22Rv1 (cell line): Measurements from ENCODE around the gene SETD1A.
"Not testable (repeated sequence)": the region's sequence is repeated elsewhere in the genome, so short reads cannot be mapped to it uniquely, and the experiment has no call there.

Source experiments
- H3K27ac ChIP-seq: fragments of 450-650 bp; 2 replicates; pipeline ENCODE4 v1.5.1; 2017
- ZFX ChIP-seq: fragments of 450-650 bp; IDR thresholded peaks from 2 replicates; pipeline ENCODE4 v1.6.1; 2017; ENCODE audit warnings: antibody characterized with exemption, borderline replicate concordance
- TF ChIP-seq, protein P1 (sequence below): fragments of 450-650 bp; IDR thresholded peaks from 2 replicates; pipeline ENCODE4 v1.5.1; 2017; ENCODE audit warnings: mild to moderate bottlenecking

SETD1A gene

DNA sequence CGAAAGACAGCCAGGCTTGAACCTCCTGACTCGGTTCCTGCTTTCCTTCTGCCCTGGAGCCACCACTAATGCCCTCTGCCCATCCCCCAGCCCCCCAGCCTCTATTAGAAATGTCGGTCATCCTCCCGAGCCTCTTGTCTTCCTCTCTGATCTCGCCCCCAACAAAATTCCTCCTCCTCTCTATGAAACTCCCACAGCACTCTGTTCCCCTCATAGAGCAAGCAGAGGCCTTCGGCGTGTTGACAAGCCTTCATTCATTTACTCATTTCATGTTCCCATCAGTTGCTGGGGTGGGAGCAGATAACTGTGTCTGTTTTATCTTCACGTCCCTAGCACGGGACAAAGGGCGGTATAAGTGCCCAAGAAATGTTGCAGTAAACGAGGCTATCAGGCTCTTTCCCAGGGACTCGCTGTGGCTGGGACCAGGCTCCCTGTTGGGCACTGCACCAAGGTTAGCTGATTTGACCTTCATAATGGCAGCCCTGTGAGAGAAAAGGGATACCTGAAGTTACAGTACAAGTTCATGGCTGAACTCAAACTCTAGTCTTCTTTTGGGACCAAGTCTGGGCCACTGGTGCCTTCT is 26.4 kb upstream of the SETD1A start:
- no peak for TF ChIP-seq ZFX
- TF ChIP-seq, protein P1, sequence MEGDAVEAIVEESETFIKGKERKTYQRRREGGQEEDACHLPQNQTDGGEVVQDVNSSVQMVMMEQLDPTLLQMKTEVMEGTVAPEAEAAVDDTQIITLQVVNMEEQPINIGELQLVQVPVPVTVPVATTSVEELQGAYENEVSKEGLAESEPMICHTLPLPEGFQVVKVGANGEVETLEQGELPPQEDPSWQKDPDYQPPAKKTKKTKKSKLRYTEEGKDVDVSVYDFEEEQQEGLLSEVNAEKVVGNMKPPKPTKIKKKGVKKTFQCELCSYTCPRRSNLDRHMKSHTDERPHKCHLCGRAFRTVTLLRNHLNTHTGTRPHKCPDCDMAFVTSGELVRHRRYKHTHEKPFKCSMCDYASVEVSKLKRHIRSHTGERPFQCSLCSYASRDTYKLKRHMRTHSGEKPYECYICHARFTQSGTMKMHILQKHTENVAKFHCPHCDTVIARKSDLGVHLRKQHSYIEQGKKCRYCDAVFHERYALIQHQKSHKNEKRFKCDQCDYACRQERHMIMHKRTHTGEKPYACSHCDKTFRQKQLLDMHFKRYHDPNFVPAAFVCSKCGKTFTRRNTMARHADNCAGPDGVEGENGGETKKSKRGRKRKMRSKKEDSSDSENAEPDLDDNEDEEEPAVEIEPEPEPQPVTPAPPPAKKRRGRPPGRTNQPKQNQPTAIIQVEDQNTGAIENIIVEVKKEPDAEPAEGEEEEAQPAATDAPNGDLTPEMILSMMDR: no peak
- no peak overlapping the region for H3K27ac ChIP-seq

DNA sequence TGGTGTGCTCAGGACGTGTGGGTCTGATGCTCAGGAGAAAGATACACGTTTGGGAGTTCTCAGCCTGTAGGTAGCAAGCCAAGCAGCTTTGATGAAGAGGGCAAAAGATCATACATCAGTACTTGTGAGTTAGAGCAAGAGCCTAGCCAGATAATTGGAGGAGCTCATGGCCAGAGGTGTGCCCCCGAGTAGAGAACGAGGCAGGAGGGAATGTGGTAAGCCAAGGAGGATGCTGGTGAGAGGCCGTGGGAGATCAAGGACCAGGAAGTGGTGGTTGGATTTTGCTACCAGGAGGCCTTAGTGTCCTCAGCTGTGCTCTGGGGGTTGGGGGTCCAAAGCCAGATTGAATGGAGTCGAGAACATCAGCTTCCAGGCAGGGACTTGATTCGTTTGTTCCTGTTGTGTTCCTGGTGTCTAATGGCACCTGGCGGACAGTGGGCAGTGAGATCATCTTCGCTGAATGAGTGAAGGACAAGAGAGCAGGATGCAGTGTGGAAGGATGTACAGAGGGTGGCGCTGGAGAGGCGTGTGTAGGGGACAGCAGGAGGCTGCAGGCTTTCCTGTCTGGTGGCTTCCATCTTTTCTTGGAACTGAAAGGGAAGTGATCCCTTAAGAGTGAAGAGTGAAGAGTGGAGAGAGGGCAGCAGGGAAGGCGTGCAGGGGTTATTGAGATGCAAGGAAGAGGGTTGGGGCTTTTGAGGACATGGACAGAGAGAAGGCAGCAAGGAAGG is 22.6 kb upstream of the SETD1A start:
- no peak overlapping the region for H3K27ac ChIP-seq
- TF ChIP-seq, protein P1: peak; percentile 73
- no peak for TF ChIP-seq ZFX

DNA sequence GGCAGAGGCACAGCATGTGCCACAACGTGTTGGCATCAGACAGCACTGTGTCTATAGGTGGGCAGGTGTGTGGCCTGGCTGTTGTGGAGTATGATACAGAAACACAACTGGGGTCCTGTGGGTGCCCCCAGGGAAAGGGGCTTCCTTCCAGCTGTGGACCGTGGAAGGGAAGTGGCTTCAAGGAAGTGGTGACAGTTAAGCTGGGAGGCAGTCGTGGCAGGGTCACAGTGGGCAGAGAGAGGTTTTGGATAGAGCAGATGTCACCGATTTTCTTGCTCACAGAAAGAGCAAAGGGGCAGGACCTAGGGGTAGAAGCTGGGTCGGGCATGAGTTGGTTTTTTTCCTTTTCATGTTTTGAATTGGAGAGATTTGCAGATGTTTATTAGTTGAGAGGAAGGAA is 19.9 kb upstream of the SETD1A start:
- H3K27ac ChIP-seq: no peak overlapping the region
- no peak for TF ChIP-seq ZFX
- TF ChIP-seq, protein P1: no peak

DNA sequence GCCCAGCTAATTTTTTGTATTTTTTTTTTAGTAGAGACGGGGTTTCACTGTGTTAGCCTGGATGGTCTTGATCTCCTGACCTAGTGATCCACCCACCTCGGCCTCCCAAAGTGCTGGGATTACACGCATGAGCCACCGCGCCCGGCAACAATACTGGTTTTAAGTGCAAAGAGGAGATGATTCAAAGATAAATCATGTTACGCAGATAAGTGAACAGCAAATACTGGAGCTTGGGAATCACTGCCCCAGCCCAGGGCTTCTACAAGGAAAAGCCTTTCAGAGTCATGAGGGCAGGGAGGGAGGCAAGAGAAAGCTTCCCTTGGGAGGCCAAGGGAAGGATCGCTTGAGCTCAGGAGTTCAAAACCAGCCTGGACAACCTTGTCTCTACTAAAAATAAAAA is 18.0 kb upstream of the SETD1A start:
- H3K27ac ChIP-seq: not testable (repeated sequence)

DNA sequence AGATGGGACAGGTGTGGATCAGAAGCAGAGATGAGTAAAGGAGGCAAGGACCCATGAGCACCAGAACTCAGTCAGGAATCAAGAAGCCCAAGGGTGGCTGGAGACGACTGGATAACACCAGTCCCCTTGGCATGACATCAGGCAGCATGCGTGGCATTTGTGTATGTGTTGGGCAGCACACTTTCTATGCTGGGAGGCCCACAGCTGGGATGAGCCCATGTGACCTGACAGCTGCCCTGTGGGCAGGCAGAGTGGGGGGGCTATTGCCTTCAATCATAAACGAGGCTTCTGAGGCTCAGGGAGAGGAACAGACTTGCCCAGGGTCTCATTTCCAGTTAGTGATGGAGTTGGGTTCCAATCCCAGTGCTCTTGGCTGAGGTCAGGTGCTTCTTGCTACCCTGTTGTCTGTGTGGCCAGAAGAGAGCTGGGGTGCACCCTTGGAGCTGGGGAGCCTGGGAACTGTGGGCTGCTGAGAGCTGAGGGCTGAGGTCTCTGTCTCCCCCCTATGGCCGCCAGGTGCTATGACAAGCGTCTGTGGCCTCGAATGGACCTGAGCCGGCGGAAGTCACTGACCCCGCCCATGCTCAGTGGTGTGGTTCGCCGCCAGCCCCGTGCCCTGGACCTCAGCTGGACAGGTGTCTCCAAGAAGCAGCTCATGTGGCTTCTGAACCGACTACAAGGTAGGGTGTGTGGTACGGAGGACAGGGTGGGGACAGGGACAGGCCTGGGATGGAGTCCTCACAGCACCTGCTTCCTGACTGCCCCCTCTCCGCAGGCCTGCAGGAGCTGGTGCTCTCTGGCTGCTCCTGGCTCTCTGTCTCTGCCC is 15.7 kb upstream of the SETD1A start:
- H3K27ac ChIP-seq: no peak overlapping the region
- TF ChIP-seq, protein P1: peak; percentile 94
- no peak for TF ChIP-seq ZFX

DNA sequence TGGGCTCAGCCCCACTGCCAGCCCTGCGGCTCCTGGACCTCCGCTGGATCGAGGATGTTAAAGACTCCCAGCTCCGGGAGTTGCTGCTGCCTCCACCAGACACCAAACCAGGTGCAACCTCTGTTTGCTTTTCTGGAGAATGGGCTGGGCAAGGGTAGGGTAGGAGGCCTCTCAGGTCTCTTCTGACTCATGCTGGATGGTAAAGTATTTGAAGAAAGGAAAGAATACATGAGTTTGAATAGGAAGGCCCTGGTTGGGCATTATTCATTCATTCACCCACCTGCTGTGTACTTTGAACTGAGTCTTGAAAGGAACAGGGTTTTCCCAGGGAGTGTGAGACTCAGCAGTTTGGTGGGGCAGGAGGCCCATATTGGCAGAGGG is 15.1 kb upstream of the SETD1A start:
- TF ChIP-seq, protein P1: no peak
- no peak for TF ChIP-seq ZFX
- no peak overlapping the region for H3K27ac ChIP-seq

DNA sequence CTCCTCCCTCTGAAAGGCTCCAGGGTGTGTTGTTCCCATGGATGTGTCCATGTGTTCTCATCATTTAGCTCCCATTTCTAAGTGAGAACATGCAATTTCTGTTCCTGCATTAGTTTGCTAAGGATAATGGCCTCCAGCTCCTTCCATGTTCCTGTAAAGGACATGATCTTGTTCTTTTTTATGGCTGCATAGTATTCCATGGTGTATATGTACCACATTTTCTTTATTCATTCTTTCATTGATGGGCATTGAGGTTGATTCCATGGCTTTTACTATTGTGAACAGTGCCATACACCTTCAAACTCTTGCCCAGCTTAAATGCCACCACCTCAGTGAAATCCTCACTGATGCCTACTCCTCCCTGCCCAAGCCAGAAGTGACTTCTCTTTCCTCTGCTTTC is 13.2 kb upstream of the SETD1A start:
- TF ChIP-seq, protein P1: no peak
- TF ChIP-seq ZFX: no peak
- H3K27ac ChIP-seq: no peak overlapping the region
